GM12874 (cell line): Measurements from ENCODE around the gene KCNN1.

Experiments
- CTCF ChIP-seq: IDR thresholded peaks from 2 replicates; pipeline ENCODE4 v1.5.1; 2011; ENCODE audit warnings: low read depth, mild to moderate bottlenecking, control low read depth, low read length, moderate library complexity; ENCODE audit not compliant: insufficient read depth

The KCNN1 gene

GRCh38 chr19:18020212-18021085 is 53.5 kb downstream of the KCNN1 start:
- TF ChIP-seq CTCF: no peak

GRCh38 chr19:18021121-18021755 is 54.3 kb downstream of the KCNN1 start:
- TF ChIP-seq CTCF: no peak

- TF ChIP-seq CTCF: no peak
These were observed 56.8 kb downstream of the KCNN1 start for GRCh38 chr19:18023622-18024251.

- no peak for TF ChIP-seq CTCF
These were observed 60.2 kb downstream of the KCNN1 start for GRCh38 chr19:18027151-18027550.

- no peak for TF ChIP-seq CTCF
These were observed 62.9 kb downstream of the KCNN1 start for GRCh38 chr19:18029617-18030338.

- no peak for TF ChIP-seq CTCF
These were observed 74.1 kb downstream of the KCNN1 start for GRCh38 chr19:18041054-18041453.

GRCh38 chr19:18043676-18044075 is 76.8 kb downstream of the KCNN1 start:
- no peak for TF ChIP-seq CTCF
